ENCODE measurements around the gene CDCA8.
"Not testable (repeated sequence)": the region's sequence is repeated elsewhere in the genome, so short reads cannot be mapped to it uniquely, and the experiment has no call there.

CDCA8 gene

GRCh38 chr1:37738619-37739018 is 46.3 kb downstream of the CDCA8 start:
- DNase-seq, result not testable (repeated sequence)

DNA sequence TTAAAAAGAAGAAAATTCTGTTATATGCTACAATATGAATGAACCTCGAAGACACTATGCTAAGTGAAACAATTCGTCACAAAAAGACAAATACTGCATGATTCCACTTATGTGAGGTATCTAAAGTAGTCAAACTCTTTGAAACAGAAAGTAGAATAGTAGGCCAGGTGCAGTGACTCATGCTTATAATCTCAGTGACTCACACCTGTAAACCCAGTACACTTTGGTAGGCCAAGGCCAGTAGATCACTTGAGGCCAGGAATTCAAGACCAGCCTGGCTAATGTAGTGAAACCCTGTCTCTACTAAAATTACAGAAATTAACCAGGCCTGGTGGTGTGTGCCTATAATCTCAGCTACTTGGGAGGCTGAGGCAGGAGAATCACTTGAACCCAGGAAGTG is 46.9 kb downstream of the CDCA8 start:
- no peak for DNase-seq

GRCh38 chr1:37741130-37741529 is 48.8 kb downstream of the CDCA8 start:
- no peak for DNase-seq

GRCh38 chr1:37741662-37742061 is 49.3 kb downstream of the CDCA8 start:
- no peak for DNase-seq

GRCh38 chr1:37746806-37747205 is 54.5 kb downstream of the CDCA8 start:
- no peak for DNase-seq

GRCh38 chr1:37748565-37748964 is 56.2 kb downstream of the CDCA8 start:
- DNase-seq, result no peak

DNA sequence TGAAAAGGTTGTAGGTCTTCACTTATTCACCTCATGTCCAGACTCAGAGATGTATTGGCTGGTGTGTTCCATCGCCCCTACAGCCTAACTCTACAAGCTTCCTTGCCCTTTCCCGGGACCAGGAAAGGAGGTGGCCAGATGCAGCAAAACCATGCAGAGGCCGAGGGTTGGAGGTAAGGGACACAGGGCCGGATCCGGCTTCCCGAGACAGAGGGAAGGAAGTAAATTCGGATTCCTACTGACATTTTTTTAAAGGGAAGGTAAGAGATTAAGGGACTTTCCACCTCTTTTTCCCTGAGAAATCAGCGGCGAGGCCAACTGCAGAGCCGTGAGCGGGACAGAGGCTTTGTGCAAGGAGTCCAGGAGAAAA is 59.9 kb downstream of the CDCA8 start:
- DNase-seq, result no peak

DNA sequence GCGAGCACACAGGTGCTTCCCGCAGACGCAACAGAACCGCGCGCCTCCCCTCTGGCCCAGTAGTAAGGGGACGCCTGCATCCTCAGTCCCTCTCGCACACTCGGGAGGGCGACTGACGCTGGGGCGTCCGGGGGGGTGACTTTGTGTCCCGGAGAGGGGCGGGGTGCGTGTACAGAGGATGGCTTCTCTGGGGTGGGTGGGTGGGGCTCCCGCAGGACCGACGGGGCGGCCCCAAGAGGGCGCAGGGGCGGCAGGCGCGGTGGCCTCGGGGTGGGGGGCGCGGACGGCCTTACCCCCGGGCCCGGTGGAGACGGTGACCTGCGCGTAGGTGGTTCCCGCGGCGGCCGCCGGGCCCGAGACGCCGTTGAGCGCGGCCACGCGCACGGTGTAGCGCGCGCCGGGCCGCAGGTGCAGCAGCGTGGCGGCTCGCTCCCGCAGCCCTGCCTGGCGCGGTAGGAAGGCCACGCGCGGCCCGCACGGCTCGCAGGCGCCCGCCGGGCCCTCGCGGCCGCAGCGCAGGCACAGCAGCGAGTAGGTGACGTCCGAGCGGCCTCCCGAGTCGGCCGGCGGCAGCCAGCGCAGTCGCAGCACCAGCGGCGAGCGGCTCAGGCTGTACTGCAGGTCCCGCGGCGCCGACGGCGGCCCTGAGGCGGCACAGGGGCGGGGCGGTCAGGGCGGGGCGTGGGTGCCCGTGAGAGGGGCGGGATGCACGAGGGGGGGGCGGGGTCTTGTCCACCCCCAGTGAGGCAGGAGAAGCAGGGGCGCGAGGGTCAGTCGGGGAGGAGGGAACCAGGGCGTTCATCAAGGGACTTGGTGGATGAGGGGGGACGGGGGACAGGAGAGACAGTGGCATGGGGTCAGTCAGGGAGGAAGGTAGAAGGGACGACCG is 60.5 kb downstream of the CDCA8 start:
- DNase-seq, result peak; percentile 67

GRCh38 chr1:37753473-37754321 is 61.4 kb downstream of the CDCA8 start:
- DNase-seq, result no peak

DNA sequence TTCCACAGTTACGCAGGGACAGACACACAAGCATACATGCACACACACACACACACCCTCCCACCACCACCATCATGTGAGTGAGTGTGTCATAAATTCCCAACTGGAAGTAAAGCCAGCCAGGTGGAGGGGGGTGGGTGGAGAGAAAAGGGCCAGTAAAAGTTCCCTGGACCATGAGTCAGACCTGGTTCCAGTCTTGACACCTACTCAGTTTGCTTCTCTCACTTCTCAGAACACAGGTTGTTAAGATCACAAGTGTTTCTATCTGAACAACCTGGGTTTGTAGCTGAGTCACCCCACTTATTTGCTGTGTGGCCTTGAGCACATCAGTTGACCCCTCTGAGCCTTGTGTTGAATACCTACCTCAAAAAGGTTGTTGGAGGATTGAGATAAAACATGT is 63.0 kb downstream of the CDCA8 start:
- DNase-seq, result no peak

- DNase-seq, result no peak
These were observed 63.7 kb downstream of the CDCA8 start for GRCh38 chr1:37755951-37756560.
